Thyroid gland (tissue), 4 donors: ENCODE results near the gene ZNF417. TPM values are rescaled to one million over a fixed set of nuclear protein-coding genes. Genes with fewer than 3 reads are reported as not detected.
"Not testable (repeated sequence)": the region's sequence is repeated elsewhere in the genome, so short reads cannot be mapped to it uniquely, and the experiment has no call there.

Experiments
- DNase-seq, 2 donors: peaks; one replicate each; pipeline ENCODE4 v3.0.0-alpha.2; 2019
- H3K27ac ChIP-seq, 3 donors: fragments of 200-600 bp; sonication (generic); 1 replicate in 2 of 3; 2 replicates in 1 of 3; pipeline ENCODE4 v1.5.1; 2016 to 2019; ENCODE audit warnings: mild to moderate bottlenecking in 1 of 3, moderate library complexity in 1 of 3
- H3K27me3 ChIP-seq: fragments of 200-600 bp; sonication (generic); one replicate; pipeline ENCODE4 v1.5.1; 2019
- H3K36me3 ChIP-seq, 2 donors: fragments of 200-600 bp; sonication (generic); one replicate each; pipeline ENCODE4 v1.5.1; 2016 to 2019
- H3K4me1 ChIP-seq, 2 donors: fragments of 200-600 bp; sonication (generic); one replicate each; pipeline ENCODE4 v1.5.1; 2017 to 2019
- H3K4me3 ChIP-seq, 3 donors: fragments of 200-600 bp; sonication (generic); replicated peaks in 1 of 3; 1 replicate in 2 of 3; 2 replicates in 1 of 3; pipeline ENCODE4 v1.5.1; 2016; ENCODE audit warnings: mild to moderate bottlenecking in 1 of 3
- H3K9me3 ChIP-seq: fragments of 200-600 bp; sonication (generic); one replicate; pipeline ENCODE4 v1.5.1; 2017
- CTCF ChIP-seq, 6 experiments: fragments of 200-600 bp in 3 of 6; fragments of 450-650 bp in 3 of 6; sonication (generic) in 3 of 6; IDR thresholded peaks; one replicate each; pipeline ENCODE4 v1.5.1; 2016 to 2019; ENCODE audit warnings: antibody characterized with exemption in 6 of 6, mild to moderate bottlenecking in 2 of 6, inconsistent platforms in 1 of 6, moderate library complexity in 1 of 6
- POLR2A ChIP-seq, 2 donors: fragments of 450-650 bp; IDR thresholded peaks; one replicate each; pipeline ENCODE4 v1.6.1; 2017; ENCODE audit warnings: antibody characterized with exemption in 2 of 2, mild to moderate bottlenecking in 2 of 2, moderate library complexity in 1 of 2
- WGBS, 2 donors: methylation state at CpG; one replicate each; pipeline ENCODE4 v1.1.5; 2017; 5-methylcytosine and 5-hydroxymethylcytosine counted together
- intact Hi-C: fragments of 100-400 bp; cut with DNase I; formaldehyde crosslinking; loops from one replicate; pipeline ENCODE4 v1.15.1; 2023
- total RNA-seq, 4 donors: library from RNA; depleted of rRNA; stranded (reverse); fragments of >200 nt; gene quantifications; one replicate each; pipeline ENCODE4 v1.2.3, GENCODE V29; 2016

Gene ZNF417
- total RNA-seq, 4 donors from 2014 or later = 17.7 to 33.0 (median 25.1) TPM

DNA sequence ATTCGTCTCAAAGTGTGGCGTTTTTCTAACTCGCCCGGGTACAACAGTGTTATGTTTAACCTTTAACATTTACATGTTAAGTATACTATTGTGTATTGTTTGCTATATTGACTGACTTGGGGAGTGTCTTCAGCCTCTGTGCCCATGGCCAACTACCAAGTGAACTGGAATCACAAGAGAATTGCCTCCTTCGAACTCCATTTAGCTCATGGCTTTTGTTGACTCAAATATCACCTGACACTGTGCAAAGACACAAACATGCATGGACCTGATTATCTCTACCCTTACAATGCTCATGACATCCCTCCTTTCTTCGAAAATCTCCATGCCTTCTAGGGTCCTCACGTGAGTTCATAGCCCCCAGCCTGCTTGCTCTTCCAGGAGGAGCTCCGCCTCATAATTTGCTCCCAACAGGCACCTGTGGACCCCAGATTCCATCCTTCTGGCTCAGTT, 28.3 kb downstream of the ZNF417 start:
- Histone ChIP-seq H3K27me3 (no peaks in the 10 kb centered on the region), H3K27ac (peak overlapping the region in 2 of 3 donors; percentile 54 to 80), H3K4me1 (peaks cover 5 to 9% of the 10 kb centered on the region in 2 donors), H3K36me3 (no peaks in the 10 kb centered on the region), H3K9me3 (no peaks in the 10 kb centered on the region), H3K4me3 (peak overlapping the region; percentile 52 to 86 (median 83))
- TF ChIP-seq CTCF (IDR thresholded peaks at IDR 0.05) = no peak
- no peak for TF ChIP-seq POLR2A (IDR thresholded peaks at IDR 0.05)
- WGBS, 2 donors = 2 to 3% methylated on average over 8 of the region's 8 CpGs
- DNase-seq = no peak
- intact Hi-C loops = no loop called here

- TF ChIP-seq POLR2A (IDR thresholded peaks at IDR 0.05) (no peak), CTCF (IDR thresholded peaks at IDR 0.05) (peak in 2 of 6 experiments; percentile 13 to 22)
- WGBS, 2 donors = 13 to 20% methylated on average over 6 of the region's 6 CpGs
- H3K27me3 ChIP-seq = no peaks in the 10 kb centered on the region
- intact Hi-C loops = no loop called here
- no peaks in the 10 kb centered on the region for H3K9me3 ChIP-seq
- peak; percentile 26 to 44 for DNase-seq
- H3K27ac ChIP-seq = peak overlapping the region in 2 of 3 donors; percentile 9 to 45
- peaks cover 5 to 9% of the 10 kb centered on the region in 2 donors for H3K4me1 ChIP-seq
- peak overlapping the region in 1 of 3 donors; percentile 83 for H3K4me3 ChIP-seq
- no peaks in the 10 kb centered on the region for H3K36me3 ChIP-seq
Measured at GRCh38 chr19:57887195-57887941, 29.0 kb downstream of the ZNF417 start.

DNA sequence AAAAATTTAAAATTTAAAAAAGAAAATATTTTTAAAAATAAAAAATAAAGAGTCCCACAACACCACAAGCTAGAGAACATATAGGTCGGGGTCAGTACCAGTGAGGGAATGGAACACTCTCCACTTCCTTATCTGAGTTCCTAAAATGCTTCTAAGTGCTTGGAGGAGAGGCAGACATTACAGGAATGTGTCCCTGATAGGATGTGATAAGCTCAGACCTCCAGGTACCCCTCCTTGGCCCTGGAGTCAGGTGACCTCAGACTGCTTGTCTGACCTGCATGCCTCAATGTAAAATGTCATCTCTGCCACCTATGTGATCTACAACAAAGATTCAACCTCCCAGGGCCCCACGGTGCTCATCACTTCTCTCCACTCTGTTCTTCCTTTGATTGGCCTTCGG, 30.3 kb downstream of the ZNF417 start:
- Histone ChIP-seq H3K4me3 (no peak overlapping the region), H3K4me1 (peaks cover 5 to 9% of the 10 kb centered on the region in 2 donors), H3K27ac (no peak overlapping the region), H3K36me3 (no peaks in the 10 kb centered on the region), H3K27me3 (no peaks in the 10 kb centered on the region), H3K9me3 (no peaks in the 10 kb centered on the region)
- TF ChIP-seq CTCF (IDR thresholded peaks at IDR 0.05) (no peak), POLR2A (IDR thresholded peaks at IDR 0.05) (no peak)
- intact Hi-C loops = no loop called here
- no peak for DNase-seq
- 88 to 93% methylated on average over 3 of the region's 3 CpGs for WGBS, 2 donors

GRCh38 chr19:57873883-57874799, 42.3 kb downstream of the ZNF417 start:
- H3K27ac ChIP-seq, H3K36me3 ChIP-seq, DNase-seq, intact Hi-C loops, H3K27me3 ChIP-seq, H3K9me3 ChIP-seq, H3K4me1 ChIP-seq, H3K4me3 ChIP-seq: not testable (repeated sequence)
- 94 to 97% methylated on average over 8 of the region's 8 CpGs for whole genome bisulfite sequencing, 2 donors

DNA sequence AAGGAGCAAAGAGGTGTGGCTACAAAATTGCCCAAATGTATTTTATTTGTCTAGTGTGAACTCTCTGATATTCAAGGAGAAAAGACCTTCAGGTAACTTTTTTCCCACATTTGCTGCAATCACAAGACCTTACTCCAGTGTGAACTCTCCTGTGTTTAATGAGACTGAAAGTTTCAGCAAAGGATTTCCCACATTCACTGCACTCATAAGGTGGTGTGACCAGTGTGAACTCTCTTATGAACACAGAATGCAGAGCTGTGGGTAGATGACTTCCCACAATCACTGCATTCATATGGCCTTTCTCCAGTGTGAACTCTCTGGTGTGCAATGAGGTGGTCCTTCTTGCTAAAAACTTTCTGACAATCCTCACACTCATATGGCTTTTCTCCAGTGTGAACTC, 43.9 kb downstream of the ZNF417 start:
- DNase-seq = no peak
- Histone ChIP-seq H3K36me3 (peaks cover 6 to 17% of the 10 kb centered on the region in 2 donors), H3K27me3 (no peaks in the 10 kb centered on the region), H3K4me3 (no peak overlapping the region), H3K27ac (no peak overlapping the region), H3K9me3 (no peaks in the 10 kb centered on the region), H3K4me1 (no peaks in the 10 kb centered on the region)
- no peak for TF ChIP-seq CTCF (IDR thresholded peaks at IDR 0.05)
- no peak for TF ChIP-seq POLR2A (IDR thresholded peaks at IDR 0.05)
- intact Hi-C loops = no loop called here
